ENCODE data around the gene MINDY1. TPM values are rescaled to one million over a fixed set of nuclear protein-coding genes. Genes with fewer than 3 reads are reported as not detected.
A peak's percentile ranks its signal among the peaks of the same experiment; 100 is the strongest.

Gene MINDY1
- total and polyA plus RNA-seq, 9 of the 15 experiments (the other 6 are each of a cell fraction or from before 2014, with no cell fraction given), result 0.49 to 11.0 (median 6.0) TPM

- TF ChIP-seq NONO (IDR thresholded peaks at IDR 0.05; ENCODE audit: low read depth in 2 of 2, low read length in 1 of 2), result no peak
- no peak for TF ChIP-seq SNRNP70 (optimal IDR thresholded peaks at IDR 0.05; ENCODE audit: low read depth, low read length)
- no peak for TF ChIP-seq GTF2F1 (IDR thresholded peaks at IDR 0.05; ENCODE audit: low read depth, low read length)
- no peak for TF ChIP-seq DPF2 (IDR thresholded peaks at IDR 0.05)
- TF ChIP-seq ZNF232 (CRISPR knock-in tag; IDR thresholded peaks at IDR 0.05), result no peak
- TF ChIP-seq NCOA2 (IDR thresholded peaks at IDR 0.05; ENCODE audit: partially characterized antibody in 2 of 2), result no peak
- no peak for TF ChIP-seq CGGBP1 (CRISPR knock-in tag; IDR thresholded peaks at IDR 0.05)
- TF ChIP-seq TFAM (CRISPR knock-in tag; conservative IDR thresholded peaks at IDR 0.05), result no peak
These were observed 878 bp downstream of the MINDY1 start (continued) for GRCh38 chr1:151005729-151006319.

- no peak for ATAC-seq
- H3K79me2 ChIP-seq (ENCODE audit: control insufficient read depth, insufficient read depth, low read length), result peaks cover 9% of the 10 kb centered on the region; the same call in 1 of the 3 replicates
- no peaks in the 10 kb centered on the region for H3K27me3 ChIP-seq (ENCODE audit: control insufficient read depth in 2 of 2, insufficient read depth in 2 of 2, low read length in 2 of 2)
- no peaks in the 10 kb centered on the region for H3K9me3 ChIP-seq (replicated peaks; ENCODE audit: control insufficient read depth, insufficient read depth, low read depth, low read length)
- H3K36me3 ChIP-seq (ENCODE audit: control insufficient read depth, insufficient read depth, low read length), result peaks cover 3% of the 10 kb centered on the region; the same call in 2 of the 3 replicates
- H3K9me1 ChIP-seq (ENCODE audit: control insufficient read depth, insufficient read depth, low read length), result no peaks in the 10 kb centered on the region
- BruUV-seq (replicated peaks), result no TSS peak
- DNase-seq (ENCODE audit: extremely low read depth in 1 of 4, low spot score in 3 of 4), result no peak
- in situ Hi-C loops (cut with MboI), result no loop called here
- H2AFZ ChIP-seq (ENCODE audit: low read depth, low read length), result no peak overlapping the region
- intact Hi-C loops (cut with micrococcal nuclease), result no loop called here
- H3K4me2 ChIP-seq (ENCODE audit: insufficient read depth, low read length), result no peak overlapping the region
- CTCF ChIA-PET (ENCODE audit: low intra/inter-chr PET ratio), result no interaction called here
- FAIRE-seq, result no peak
- POLR2A ChIA-PET, result interaction anchor here (0.9 kb wide), 1 partner anchor 27 kb away, joined by 3 read pairs; no protein-coding TSS in a partner anchor
- no peak overlapping the region for H3K4me3 ChIP-seq
- peaks cover 51 to 67% of the 10 kb centered on the region in 2 experiments for H3K4me1 ChIP-seq (replicated peaks in 1 of 2; ENCODE audit: control insufficient read depth in 2 of 2, insufficient read depth in 2 of 2, low read length in 2 of 2)
- H3K9ac ChIP-seq (ENCODE audit: insufficient read depth in 1 of 2, low read depth in 2 of 2, low read length in 2 of 2), result no peak overlapping the region; a peak in 1 of 4 replicates
- no peaks in the 10 kb centered on the region for H4K20me1 ChIP-seq (replicated peaks; ENCODE audit: control insufficient read depth, insufficient read depth, low read length)
- no peak overlapping the region for H3K27ac ChIP-seq (ENCODE audit: extremely low read depth, low read depth, low read length)
- TF ChIP-seq STAT5A (IDR thresholded peaks at IDR 0.05; ENCODE audit: borderline replicate concordance, low read length) (no peak), FOXO4 (CRISPR knock-in tag; IDR thresholded peaks at IDR 0.05) (no peak), MLX (CRISPR knock-in tag; conservative IDR thresholded peaks at IDR 0.05) (no peak), TSC22D4 (tag; IDR thresholded peaks at IDR 0.05) (no peak), EP400 (IDR thresholded peaks at IDR 0.05) (no peak), SPI1 (IDR thresholded peaks at IDR 0.05; ENCODE audit: borderline replicate concordance, low read depth, low read length) (0 out of 2 replicates have a peak, but pooled peaks have one; percentile 24), CC2D1A (IDR thresholded peaks at IDR 0.05) (no peak), E2F8 (IDR thresholded peaks at IDR 0.05; ENCODE audit: low read depth, partially characterized antibody) (no peak)
These were observed 3.5 kb downstream of the MINDY1 start for GRCh38 chr1:151003180-151003579.

All from K562 (cell line).